Astrocyte (in vitro differentiated cells and primary cell): ENCODE results near the gene KRT84. TPM values are rescaled to one million over a fixed set of nuclear protein-coding genes. Genes with fewer than 3 reads are reported as not detected.
A peak's percentile ranks its signal among the peaks of the same experiment; 100 is the strongest.

ENCODE experiments used
- DNase-seq: peaks from one replicate; pipeline ENCODE4 v3.0.0-alpha.2; 2010; ENCODE audit warnings: low read depth
- FAIRE-seq: peaks from 2 replicates; lab custom pipeline; 2011; peaks lifted over from hg19 to GRCh38; lab: Jason Lieb, UNC
- H2AFZ ChIP-seq: 2 replicates; pipeline ENCODE4 v1.6.0; 2012; ENCODE audit warnings: low read depth, low read length, inconsistent platforms
- H3K27ac ChIP-seq: 2 replicates; pipeline ENCODE4 v1.5.1; 2011; ENCODE audit warnings: low read depth, low read length, inconsistent platforms
- H3K27me3 ChIP-seq: 2 replicates; pipeline ENCODE4 v1.6.0; 2011; ENCODE audit warnings: low read length, inconsistent platforms; ENCODE audit not compliant: insufficient read depth
- H3K36me3 ChIP-seq: 2 replicates; pipeline ENCODE4 v1.5.1; 2011; ENCODE audit warnings: low read length, inconsistent platforms; ENCODE audit not compliant: insufficient read depth
- H3K4me1 ChIP-seq: 2 replicates; pipeline ENCODE4 v1.5.1; 2011; ENCODE audit warnings: low read length, inconsistent platforms; ENCODE audit not compliant: insufficient read depth
- H3K4me2 ChIP-seq: 2 replicates; pipeline ENCODE4 v1.6.0; 2012; ENCODE audit warnings: low read length, inconsistent platforms
- H3K4me3 ChIP-seq: 2 replicates; pipeline ENCODE4 v1.5.1; 2011; ENCODE audit warnings: low read depth, mild to moderate bottlenecking, low read length, inconsistent platforms; ENCODE audit not compliant: insufficient read depth
- H3K79me2 ChIP-seq: 2 replicates; pipeline ENCODE4 v1.6.0; 2012; ENCODE audit warnings: mild to moderate bottlenecking, low read length, inconsistent platforms; ENCODE audit not compliant: insufficient read depth
- H3K9ac ChIP-seq: 2 replicates; pipeline ENCODE4 v1.6.0; 2012; ENCODE audit warnings: mild to moderate bottlenecking, low read length, inconsistent platforms
- H3K9me3 ChIP-seq: 2 replicates; pipeline ENCODE4 v1.5.1; 2012; ENCODE audit warnings: low read depth, mild to moderate bottlenecking, low read length, inconsistent platforms; ENCODE audit not compliant: insufficient read depth
- H4K20me1 ChIP-seq: 2 replicates; pipeline ENCODE4 v1.6.0; 2012; ENCODE audit warnings: low read length, inconsistent platforms; ENCODE audit not compliant: insufficient read depth
- H3K27ac Mint-ChIP-seq: one replicate; pipeline ENCODE4 v1.8.0; 2021; ENCODE audit warnings: mild to moderate bottlenecking, mixed read lengths; ENCODE audit not compliant: unreplicated experiment
- H3K27me3 Mint-ChIP-seq: one replicate; pipeline ENCODE4 v1.8.0; 2021; ENCODE audit warnings: low read depth, mixed read lengths; ENCODE audit not compliant: unreplicated experiment
- H3K36me3 Mint-ChIP-seq: one replicate; pipeline ENCODE4 v1.8.0; 2021; ENCODE audit warnings: low read depth, mixed read lengths; ENCODE audit not compliant: unreplicated experiment
- H3K4me1 Mint-ChIP-seq: one replicate; pipeline ENCODE4 v1.8.0; 2021; ENCODE audit warnings: low read depth, mixed read lengths; ENCODE audit not compliant: unreplicated experiment
- H3K4me3 Mint-ChIP-seq: one replicate; pipeline ENCODE4 v1.8.0; 2021; ENCODE audit warnings: mild to moderate bottlenecking, moderate library complexity, mixed read lengths; ENCODE audit not compliant: unreplicated experiment
- H3K9me3 Mint-ChIP-seq: one replicate; pipeline ENCODE4 v1.8.0; 2021; ENCODE audit warnings: mild to moderate bottlenecking, mixed read lengths; ENCODE audit not compliant: unreplicated experiment
- EZH2 ChIP-seq: IDR thresholded peaks from 2 replicates; pipeline ENCODE4 v1.6.1; 2012; ENCODE audit warnings: mild to moderate bottlenecking, low read length, inconsistent platforms; ENCODE audit not compliant: insufficient read depth
- total RNA-seq: library from RNA; stranded (reverse); gene quantifications from 2 replicates; pipeline ENCODE4 v1.2.1, GENCODE V29; 2021
- TF ChIP-seq, protein P1 (sequence below): IDR thresholded peaks from 2 replicates; pipeline ENCODE4 v1.5.1; 2011; ENCODE audit warnings: low read depth, mild to moderate bottlenecking, inconsistent platforms, low read length, moderate library complexity; ENCODE audit not compliant: insufficient read depth

KRT84 gene
- total RNA-seq, 1 donor from 2014 or later, result not detected

DNA sequence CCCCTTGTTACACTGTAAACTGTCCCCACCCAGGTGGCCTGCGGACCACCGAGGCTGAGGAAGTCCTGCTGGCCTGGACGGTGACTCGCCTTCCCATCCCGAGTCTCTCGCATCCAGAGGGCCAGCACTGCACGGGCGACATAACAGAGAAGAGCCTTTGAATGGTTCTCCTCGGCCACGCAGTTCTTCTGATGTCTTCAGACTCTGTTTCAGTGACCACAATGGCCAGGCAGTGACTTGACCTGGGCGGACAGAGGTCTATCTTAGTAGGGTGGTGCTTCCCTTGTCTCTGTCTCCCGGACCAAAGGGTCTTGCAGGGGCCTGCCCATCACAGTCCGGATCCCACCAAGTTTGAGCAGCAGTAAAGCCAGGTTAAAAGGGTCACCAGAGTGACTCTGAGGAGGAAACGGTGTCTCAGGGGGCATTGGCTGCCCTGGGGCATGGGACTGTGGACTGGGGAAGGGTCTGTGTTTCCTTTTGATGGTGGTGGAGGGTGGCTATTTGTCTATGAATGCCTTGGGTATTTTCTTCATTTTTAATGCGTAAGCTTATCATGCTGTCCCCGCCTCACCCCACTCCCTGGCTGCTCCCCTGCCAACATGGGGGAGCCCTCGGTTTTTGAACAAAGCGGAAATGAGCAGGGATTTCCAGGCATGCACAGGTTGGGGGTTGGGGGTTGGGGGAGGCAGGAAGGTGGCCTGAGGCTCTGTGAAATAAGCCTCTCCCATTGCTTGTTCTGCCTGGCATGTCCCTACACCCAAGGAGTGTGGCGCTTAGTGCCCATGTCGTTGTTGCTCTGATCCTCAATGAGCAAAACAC, 28.5 kb downstream of the KRT84 start:
- Mint-ChIP-seq H3K4me3 (no peak overlapping the region), H3K4me1 (no peaks in the 10 kb centered on the region), H3K27me3 (peaks cover 58% of the 10 kb centered on the region), H3K9me3 (no peaks in the 10 kb centered on the region), H3K36me3 (no peaks in the 10 kb centered on the region), H3K27ac (no peak overlapping the region)
- no peak overlapping the region for H3K4me3 ChIP-seq
- H3K4me1 ChIP-seq, result no peaks in the 10 kb centered on the region
- H2AFZ ChIP-seq, result no peak overlapping the region
- no peak overlapping the region for H3K27ac ChIP-seq
- TF ChIP-seq, protein P1, sequence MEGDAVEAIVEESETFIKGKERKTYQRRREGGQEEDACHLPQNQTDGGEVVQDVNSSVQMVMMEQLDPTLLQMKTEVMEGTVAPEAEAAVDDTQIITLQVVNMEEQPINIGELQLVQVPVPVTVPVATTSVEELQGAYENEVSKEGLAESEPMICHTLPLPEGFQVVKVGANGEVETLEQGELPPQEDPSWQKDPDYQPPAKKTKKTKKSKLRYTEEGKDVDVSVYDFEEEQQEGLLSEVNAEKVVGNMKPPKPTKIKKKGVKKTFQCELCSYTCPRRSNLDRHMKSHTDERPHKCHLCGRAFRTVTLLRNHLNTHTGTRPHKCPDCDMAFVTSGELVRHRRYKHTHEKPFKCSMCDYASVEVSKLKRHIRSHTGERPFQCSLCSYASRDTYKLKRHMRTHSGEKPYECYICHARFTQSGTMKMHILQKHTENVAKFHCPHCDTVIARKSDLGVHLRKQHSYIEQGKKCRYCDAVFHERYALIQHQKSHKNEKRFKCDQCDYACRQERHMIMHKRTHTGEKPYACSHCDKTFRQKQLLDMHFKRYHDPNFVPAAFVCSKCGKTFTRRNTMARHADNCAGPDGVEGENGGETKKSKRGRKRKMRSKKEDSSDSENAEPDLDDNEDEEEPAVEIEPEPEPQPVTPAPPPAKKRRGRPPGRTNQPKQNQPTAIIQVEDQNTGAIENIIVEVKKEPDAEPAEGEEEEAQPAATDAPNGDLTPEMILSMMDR, result no peak
- TF ChIP-seq EZH2, result no peak
- H3K36me3 ChIP-seq, result no peaks in the 10 kb centered on the region
- no peaks in the 10 kb centered on the region for H3K79me2 ChIP-seq
- DNase-seq (no peak), FAIRE-seq (no peak)
- no peaks in the 10 kb centered on the region for H3K9me3 ChIP-seq
- H3K9ac ChIP-seq, result no peak overlapping the region
- no peak overlapping the region for H3K4me2 ChIP-seq
- H4K20me1 ChIP-seq, result no peaks in the 10 kb centered on the region
- H3K27me3 ChIP-seq, result peaks cover 28% of the 10 kb centered on the region

DNA sequence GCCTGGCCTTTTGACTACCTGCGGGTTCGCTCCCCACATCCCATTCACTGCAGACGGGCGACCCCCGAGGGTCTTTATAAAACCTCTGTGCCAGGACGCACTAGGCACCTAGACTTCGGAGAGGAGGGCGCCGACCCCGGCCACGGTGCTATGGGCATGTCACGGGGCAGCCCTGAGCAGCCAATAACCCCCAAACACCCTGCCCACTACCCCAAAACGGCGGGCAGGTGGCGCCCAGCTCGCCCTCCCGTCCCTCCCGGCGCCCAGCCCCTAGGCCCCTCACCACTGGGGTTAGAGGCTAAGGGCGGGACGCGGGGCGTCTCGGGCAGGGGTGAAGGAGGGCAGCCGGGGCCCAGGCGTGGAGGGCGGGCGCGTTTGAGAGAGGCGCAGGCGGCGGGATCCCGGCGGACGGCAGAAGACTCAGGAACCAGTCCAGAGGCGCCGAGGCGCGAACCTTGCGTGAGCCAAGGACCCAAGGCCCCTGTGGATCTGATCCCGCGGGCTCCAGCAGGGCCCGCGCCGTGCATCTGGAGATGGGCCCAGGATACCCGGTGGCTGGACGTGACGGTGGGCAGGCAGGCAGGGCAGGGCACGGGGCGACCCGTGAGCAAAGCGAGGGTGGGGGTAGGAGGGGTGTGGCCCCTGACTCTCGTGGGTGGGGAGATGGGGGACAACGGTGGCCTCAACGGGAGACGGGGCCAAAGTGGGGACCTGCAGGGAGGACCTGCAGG, 29.3 kb downstream of the KRT84 start:
- H3K4me1 ChIP-seq, result no peaks in the 10 kb centered on the region
- FAIRE-seq, result no peak

More for the DNA sequence above, 29.3 kb downstream of the KRT84 start:
- Mint-ChIP-seq H3K9me3 (no peaks in the 10 kb centered on the region), H3K4me3 (peak overlapping the region; percentile 8), H3K4me1 (no peaks in the 10 kb centered on the region), H3K27me3 (peaks cover 61% of the 10 kb centered on the region), H3K27ac (no peak overlapping the region), H3K36me3 (no peaks in the 10 kb centered on the region)
- H3K79me2 ChIP-seq, result no peaks in the 10 kb centered on the region
- no peaks in the 10 kb centered on the region for H4K20me1 ChIP-seq
- H3K4me2 ChIP-seq, result no peak overlapping the region
- H2AFZ ChIP-seq, result no peak overlapping the region
- H3K27ac ChIP-seq, result no peak overlapping the region
- no peak overlapping the region for H3K4me3 ChIP-seq
- no peak overlapping the region for H3K9ac ChIP-seq
- no peaks in the 10 kb centered on the region for H3K36me3 ChIP-seq
- no peak for DNase-seq
- H3K27me3 ChIP-seq, result peaks cover 35% of the 10 kb centered on the region
- no peaks in the 10 kb centered on the region for H3K9me3 ChIP-seq
- TF ChIP-seq, protein P1, result no peak
- TF ChIP-seq EZH2, result no peak
